ENCODE results near the gene MRPS16. TPM values are rescaled to one million over a fixed set of nuclear protein-coding genes. Genes with fewer than 3 reads are reported as not detected.

Gene MRPS16
- total and polyA plus RNA-seq, 9 of the 15 experiments (the other 6 are each of a cell fraction or from before 2014, with no cell fraction given) = 65.0 to 239 (median 146) TPM

- TF ChIP-seq REST (IDR thresholded peaks at IDR 0.05; ENCODE audit: borderline replicate concordance) (no peak), REST (CRISPR knock-in tag; IDR thresholded peaks at IDR 0.05; ENCODE audit: low read depth) (no peak), ETV6 (IDR thresholded peaks at IDR 0.05; ENCODE audit: borderline replicate concordance in 1 of 2, low read depth in 2 of 2, low read length in 1 of 2) (no peak), ETV6 (CRISPR knock-in tag; IDR thresholded peaks at IDR 0.05; ENCODE audit: borderline replicate concordance) (no peak), HNRNPK (IDR thresholded peaks at IDR 0.05; ENCODE audit: low read depth, low read length, poor library complexity, severe bottlenecking) (no peak)
Observed at GRCh38 chr10:73293461-73293860, 41.0 kb upstream of the MRPS16 start (continued).
